ENCODE measurements around the gene UBN2.

Gene UBN2

DNA sequence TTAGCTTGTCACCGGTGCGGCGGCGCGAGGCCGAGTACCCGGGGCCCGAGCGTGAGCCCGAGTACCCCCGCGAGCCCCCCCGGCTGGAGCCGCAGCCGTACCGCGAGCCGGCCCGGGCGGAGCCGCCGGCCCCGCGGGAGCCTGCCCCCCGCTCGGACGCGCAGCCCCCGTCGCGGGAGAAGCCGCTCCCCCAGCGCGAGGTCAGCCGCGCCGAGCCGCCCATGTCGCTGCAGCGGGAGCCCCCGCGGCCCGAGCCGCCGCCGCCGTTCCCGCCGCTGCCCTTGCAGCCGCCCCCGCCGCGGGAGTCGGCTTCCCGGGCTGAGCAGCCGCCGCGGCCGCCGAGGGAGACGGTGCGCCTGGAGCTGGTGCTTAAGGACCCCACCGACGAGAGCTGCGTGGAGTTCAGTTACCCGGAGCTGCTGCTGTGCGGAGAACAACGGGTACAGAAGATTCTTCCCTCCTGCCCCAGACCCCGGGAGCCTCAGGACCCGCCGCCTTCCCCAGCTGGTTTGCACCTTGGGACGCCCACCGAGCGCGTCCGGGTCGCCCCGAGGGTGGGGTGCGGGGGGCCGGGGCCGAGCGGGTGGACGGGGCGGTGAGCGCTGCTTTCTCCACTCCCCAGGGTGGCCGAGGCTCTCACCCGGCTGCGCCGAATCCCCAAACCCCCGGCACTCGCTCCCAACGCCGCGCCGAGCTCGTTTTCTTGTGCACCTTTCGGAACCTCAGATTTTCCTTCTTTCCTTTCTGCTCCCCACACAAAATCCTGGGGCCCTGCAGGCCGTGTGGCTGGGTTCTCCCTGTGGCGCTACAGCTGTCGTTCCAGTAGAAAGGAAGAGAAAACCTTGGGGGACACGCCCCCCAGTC lies 708 bp downstream of the UBN2 start:
- Histone ChIP-seq H3K27me3 (ENCODE audit: control insufficient read depth in 1 of 2, insufficient read depth in 2 of 2, low read length in 2 of 2) (no peaks in the 10 kb centered on the region), H3K9ac (ENCODE audit: low read depth in 1 of 2, low read length in 2 of 2) (peak overlapping the region; percentile 93 to 94), H3K4me1 (ENCODE audit: control insufficient read depth in 1 of 2, insufficient read depth in 2 of 2, low read length in 2 of 2) (peaks cover 0 to 23% of the 10 kb centered on the region in 2 donors), H3K9me3 (ENCODE audit: control insufficient read depth in 1 of 2, low read length in 2 of 2) (no peaks in the 10 kb centered on the region), H3K36me3 (ENCODE audit: control insufficient read depth in 1 of 2, insufficient read depth in 2 of 2, low read length in 2 of 2) (peaks cover 0 to under 1% of the 10 kb centered on the region in 2 donors), H3K4me3 (ENCODE audit: low read depth in 1 of 2, low read length in 2 of 2) (peak overlapping the region; percentile 97 to 98), H3K27ac (ENCODE audit: low read depth, low read length) (peak overlapping the region; percentile 92)

DNA sequence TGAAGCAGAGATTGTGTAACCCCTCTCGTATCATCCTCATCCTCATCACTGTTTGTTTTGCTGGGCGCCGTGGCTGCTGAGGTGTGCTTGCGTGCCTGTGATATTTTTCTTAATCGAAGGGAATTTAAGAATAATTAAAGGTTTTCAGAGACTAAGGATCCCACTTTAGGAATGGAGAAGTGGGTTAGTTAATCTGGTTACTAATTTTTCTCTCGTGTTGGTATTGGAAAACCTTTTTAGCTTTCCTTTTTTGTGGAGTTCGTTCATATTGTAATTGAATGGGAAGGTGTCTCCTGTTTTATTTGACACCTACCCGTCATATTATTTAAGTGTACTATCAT lies 1.3 kb downstream of the UBN2 start:
- peak overlapping the region; percentile 90 to 98 for H3K4me3 ChIP-seq (ENCODE audit: low read depth in 1 of 2, low read length in 2 of 2)
- peaks cover 0 to 6% of the 10 kb centered on the region in 2 donors for H3K36me3 ChIP-seq (ENCODE audit: control insufficient read depth in 1 of 2, insufficient read depth in 2 of 2, low read length in 2 of 2)
- peak overlapping the region; percentile 56 to 63 for H3K9ac ChIP-seq (ENCODE audit: low read depth in 1 of 2, low read length in 2 of 2)
- H3K9me3 ChIP-seq (ENCODE audit: control insufficient read depth in 1 of 2, low read length in 2 of 2): no peaks in the 10 kb centered on the region
- H3K27me3 ChIP-seq (ENCODE audit: control insufficient read depth in 1 of 2, insufficient read depth in 2 of 2, low read length in 2 of 2): no peaks in the 10 kb centered on the region
- H3K27ac ChIP-seq (ENCODE audit: low read depth, low read length): no peak overlapping the region
- H3K4me1 ChIP-seq (ENCODE audit: control insufficient read depth in 1 of 2, insufficient read depth in 2 of 2, low read length in 2 of 2): peaks cover 0 to 23% of the 10 kb centered on the region in 2 donors

DNA sequence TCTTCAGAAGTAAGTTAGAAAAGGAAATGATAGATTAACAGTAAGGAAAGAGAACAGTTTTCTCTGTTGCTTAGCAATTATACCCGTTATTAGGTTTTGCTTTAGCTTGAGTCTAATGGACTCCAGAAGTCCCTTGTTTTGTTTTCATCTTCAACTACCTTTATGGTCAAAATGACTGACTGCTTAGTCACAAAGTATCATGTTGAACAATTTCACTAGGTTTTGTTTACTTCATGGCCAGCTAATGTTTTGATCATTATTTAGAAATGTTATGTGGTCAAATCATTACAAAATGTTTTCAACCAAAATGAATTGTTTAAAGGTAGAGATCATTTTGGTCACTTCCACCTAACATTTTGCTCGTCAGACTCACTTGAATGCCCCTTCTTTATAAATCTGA lies 1.9 kb downstream of the UBN2 start:
- H3K4me3 ChIP-seq (ENCODE audit: low read depth in 1 of 2, low read length in 2 of 2): peak overlapping the region in 1 of 2 donors; percentile 98

DNA sequence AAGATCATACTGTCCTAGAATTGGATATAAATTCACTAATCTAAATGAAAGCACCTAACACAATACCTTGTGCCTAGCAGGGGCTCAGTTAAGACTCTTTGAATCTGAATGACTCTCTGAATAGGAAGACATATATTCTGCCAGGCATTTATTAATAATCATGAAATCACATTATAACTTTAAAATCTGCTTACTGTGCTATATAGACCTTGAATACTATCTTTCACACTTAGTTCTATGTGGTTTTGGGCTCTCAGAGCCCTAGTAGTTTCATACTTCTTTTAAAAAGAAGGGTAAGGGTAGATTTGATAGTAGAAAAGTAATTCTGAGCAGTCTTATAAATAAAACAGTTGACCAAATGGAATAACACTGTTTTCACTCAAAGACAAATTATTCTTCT lies 10.2 kb downstream of the UBN2 start:
- H3K4me3 ChIP-seq (ENCODE audit: low read depth in 1 of 2, low read length in 2 of 2): no peak overlapping the region
- H3K36me3 ChIP-seq (ENCODE audit: control insufficient read depth in 1 of 2, insufficient read depth in 2 of 2, low read length in 2 of 2): peaks cover 18 to 40% of the 10 kb centered on the region in 2 donors
- no peaks in the 10 kb centered on the region for H3K9me3 ChIP-seq (ENCODE audit: control insufficient read depth in 1 of 2, low read length in 2 of 2)
- H3K9ac ChIP-seq (ENCODE audit: low read depth in 1 of 2, low read length in 2 of 2): no peak overlapping the region
- H3K4me1 ChIP-seq (ENCODE audit: control insufficient read depth in 1 of 2, insufficient read depth in 2 of 2, low read length in 2 of 2): no peaks in the 10 kb centered on the region
- H3K27me3 ChIP-seq (ENCODE audit: control insufficient read depth in 1 of 2, insufficient read depth in 2 of 2, low read length in 2 of 2): no peaks in the 10 kb centered on the region
- H3K27ac ChIP-seq (ENCODE audit: low read depth, low read length): no peak overlapping the region

More for the DNA sequence above, 1.9 kb downstream of the UBN2 start:
- Histone ChIP-seq H3K4me1 (ENCODE audit: control insufficient read depth in 1 of 2, insufficient read depth in 2 of 2, low read length in 2 of 2) (peaks cover 0 to 23% of the 10 kb centered on the region in 2 donors), H3K27ac (ENCODE audit: low read depth, low read length) (no peak overlapping the region), H3K9ac (ENCODE audit: low read depth in 1 of 2, low read length in 2 of 2) (no peak overlapping the region), H3K27me3 (ENCODE audit: control insufficient read depth in 1 of 2, insufficient read depth in 2 of 2, low read length in 2 of 2) (no peaks in the 10 kb centered on the region), H3K9me3 (ENCODE audit: control insufficient read depth in 1 of 2, low read length in 2 of 2) (no peaks in the 10 kb centered on the region), H3K36me3 (ENCODE audit: control insufficient read depth in 1 of 2, insufficient read depth in 2 of 2, low read length in 2 of 2) (peaks cover 4 to 11% of the 10 kb centered on the region in 2 donors)

DNA sequence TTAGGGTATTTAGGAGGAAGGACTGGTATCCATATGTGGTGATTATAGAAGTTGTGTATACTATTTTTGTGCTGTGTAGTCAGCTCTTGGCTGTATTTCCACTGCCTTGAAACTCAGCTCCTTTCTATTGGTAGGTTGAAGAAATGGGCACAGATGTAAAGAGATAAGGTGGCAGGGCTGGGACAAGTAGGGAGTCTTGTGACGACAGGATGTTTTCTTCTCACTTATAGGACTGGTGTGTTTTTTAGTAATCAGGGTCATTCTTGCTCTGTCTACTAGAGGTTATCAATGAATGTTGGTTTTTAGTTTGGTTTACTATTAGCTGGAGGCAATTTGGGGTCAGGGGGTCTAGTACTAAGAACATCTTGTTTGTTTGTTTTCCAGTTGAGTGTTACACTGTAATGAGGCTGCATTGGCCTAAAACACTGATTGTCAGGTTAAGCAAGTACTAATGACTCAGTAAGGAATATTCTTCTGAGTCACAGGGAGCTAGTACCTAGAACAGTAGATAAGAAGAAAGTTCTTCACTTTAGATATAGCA lies 11.8 kb downstream of the UBN2 start:
- Histone ChIP-seq H3K36me3 (ENCODE audit: control insufficient read depth in 1 of 2, insufficient read depth in 2 of 2, low read length in 2 of 2) (peaks cover 18 to 39% of the 10 kb centered on the region in 2 donors), H3K27me3 (ENCODE audit: control insufficient read depth in 1 of 2, insufficient read depth in 2 of 2, low read length in 2 of 2) (no peaks in the 10 kb centered on the region), H3K9ac (ENCODE audit: low read depth in 1 of 2, low read length in 2 of 2) (no peak overlapping the region), H3K4me3 (ENCODE audit: low read depth in 1 of 2, low read length in 2 of 2) (no peak overlapping the region), H3K27ac (ENCODE audit: low read depth, low read length) (no peak overlapping the region), H3K9me3 (ENCODE audit: control insufficient read depth in 1 of 2, low read length in 2 of 2) (no peaks in the 10 kb centered on the region), H3K4me1 (ENCODE audit: control insufficient read depth in 1 of 2, insufficient read depth in 2 of 2, low read length in 2 of 2) (no peaks in the 10 kb centered on the region)

DNA sequence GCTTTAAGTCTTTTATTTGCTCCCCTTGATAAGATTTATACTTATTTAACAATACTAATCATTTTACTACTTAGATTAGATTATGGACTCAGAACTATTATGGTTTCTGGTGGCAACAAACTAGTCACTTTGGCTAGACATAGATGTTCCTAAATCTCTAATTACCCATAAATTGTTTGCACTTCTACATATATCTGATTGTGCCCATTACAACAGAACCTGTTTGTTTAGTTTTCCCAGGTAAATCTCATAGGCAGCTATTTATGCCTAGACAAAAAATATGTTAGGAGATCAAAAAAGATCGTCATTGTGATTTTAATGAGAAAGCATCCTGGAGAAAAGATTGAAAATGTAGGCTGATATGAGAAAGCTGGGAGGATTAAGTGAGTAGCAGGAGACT lies 14.4 kb downstream of the UBN2 start:
- Histone ChIP-seq H3K36me3 (ENCODE audit: control insufficient read depth in 1 of 2, insufficient read depth in 2 of 2, low read length in 2 of 2) (peaks cover 12 to 51% of the 10 kb centered on the region in 2 donors), H3K27me3 (ENCODE audit: control insufficient read depth in 1 of 2, insufficient read depth in 2 of 2, low read length in 2 of 2) (no peaks in the 10 kb centered on the region), H3K9ac (ENCODE audit: low read depth in 1 of 2, low read length in 2 of 2) (no peak overlapping the region)

DNA sequence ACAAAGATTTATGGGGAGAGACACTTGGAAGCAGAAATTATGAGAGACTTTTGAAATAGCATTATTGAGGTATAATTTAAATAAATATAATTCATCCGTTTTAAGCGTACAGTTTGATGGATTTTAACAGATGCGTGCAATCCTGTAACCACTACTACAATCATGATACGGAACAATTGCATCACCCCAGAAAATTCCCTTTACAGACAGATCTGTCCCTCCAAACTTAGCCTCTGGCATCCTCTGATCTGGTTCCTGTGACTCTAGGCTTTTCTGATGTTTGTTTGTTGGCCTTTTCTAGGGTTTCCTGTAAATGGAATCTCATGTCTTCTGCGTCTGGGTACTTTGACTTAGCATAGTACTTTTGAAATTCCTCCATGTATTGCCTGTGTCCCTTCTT lies 15.5 kb downstream of the UBN2 start:
- Histone ChIP-seq H3K4me3 (ENCODE audit: low read depth in 1 of 2, low read length in 2 of 2) (no peak overlapping the region), H3K36me3 (ENCODE audit: control insufficient read depth in 1 of 2, insufficient read depth in 2 of 2, low read length in 2 of 2) (peaks cover 10 to 45% of the 10 kb centered on the region in 2 donors), H3K9ac (ENCODE audit: low read depth in 1 of 2, low read length in 2 of 2) (no peak overlapping the region), H3K4me1 (ENCODE audit: control insufficient read depth in 1 of 2, insufficient read depth in 2 of 2, low read length in 2 of 2) (no peaks in the 10 kb centered on the region), H3K27ac (ENCODE audit: low read depth, low read length) (no peak overlapping the region), H3K9me3 (ENCODE audit: control insufficient read depth in 1 of 2, low read length in 2 of 2) (no peaks in the 10 kb centered on the region), H3K27me3 (ENCODE audit: control insufficient read depth in 1 of 2, insufficient read depth in 2 of 2, low read length in 2 of 2) (no peaks in the 10 kb centered on the region)

More for the DNA sequence above, 14.4 kb downstream of the UBN2 start:
- Histone ChIP-seq H3K27ac (ENCODE audit: low read depth, low read length) (no peak overlapping the region), H3K4me3 (ENCODE audit: low read depth in 1 of 2, low read length in 2 of 2) (no peak overlapping the region), H3K4me1 (ENCODE audit: control insufficient read depth in 1 of 2, insufficient read depth in 2 of 2, low read length in 2 of 2) (no peaks in the 10 kb centered on the region), H3K9me3 (ENCODE audit: control insufficient read depth in 1 of 2, low read length in 2 of 2) (no peaks in the 10 kb centered on the region)

DNA sequence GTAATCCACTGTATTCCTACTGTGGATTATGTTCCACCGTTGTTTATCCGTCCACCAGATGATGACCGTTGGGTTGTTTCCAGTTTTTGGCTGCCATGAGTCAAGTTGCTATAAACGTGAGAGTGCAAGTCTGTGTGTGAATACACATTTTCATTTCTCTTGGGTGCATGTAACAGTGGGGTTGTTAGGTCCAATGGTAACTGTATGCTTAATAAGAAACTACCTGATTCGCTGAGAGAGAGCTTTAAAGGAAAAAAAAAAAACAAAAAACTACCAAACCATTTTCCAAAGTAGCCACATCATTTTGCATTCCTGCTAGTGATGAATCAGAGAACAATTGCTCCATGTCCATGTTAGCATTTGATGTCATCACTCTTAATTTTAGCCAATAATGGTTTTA lies 15.9 kb downstream of the UBN2 start:
- Histone ChIP-seq H3K4me3 (ENCODE audit: low read depth in 1 of 2, low read length in 2 of 2) (no peak overlapping the region), H3K4me1 (ENCODE audit: control insufficient read depth in 1 of 2, insufficient read depth in 2 of 2, low read length in 2 of 2) (no peaks in the 10 kb centered on the region), H3K27me3 (ENCODE audit: control insufficient read depth in 1 of 2, insufficient read depth in 2 of 2, low read length in 2 of 2) (no peaks in the 10 kb centered on the region), H3K36me3 (ENCODE audit: control insufficient read depth in 1 of 2, insufficient read depth in 2 of 2, low read length in 2 of 2) (peaks cover 10 to 49% of the 10 kb centered on the region in 2 donors), H3K27ac (ENCODE audit: low read depth, low read length) (no peak overlapping the region), H3K9ac (ENCODE audit: low read depth in 1 of 2, low read length in 2 of 2) (no peak overlapping the region), H3K9me3 (ENCODE audit: control insufficient read depth in 1 of 2, low read length in 2 of 2) (no peaks in the 10 kb centered on the region)

DNA sequence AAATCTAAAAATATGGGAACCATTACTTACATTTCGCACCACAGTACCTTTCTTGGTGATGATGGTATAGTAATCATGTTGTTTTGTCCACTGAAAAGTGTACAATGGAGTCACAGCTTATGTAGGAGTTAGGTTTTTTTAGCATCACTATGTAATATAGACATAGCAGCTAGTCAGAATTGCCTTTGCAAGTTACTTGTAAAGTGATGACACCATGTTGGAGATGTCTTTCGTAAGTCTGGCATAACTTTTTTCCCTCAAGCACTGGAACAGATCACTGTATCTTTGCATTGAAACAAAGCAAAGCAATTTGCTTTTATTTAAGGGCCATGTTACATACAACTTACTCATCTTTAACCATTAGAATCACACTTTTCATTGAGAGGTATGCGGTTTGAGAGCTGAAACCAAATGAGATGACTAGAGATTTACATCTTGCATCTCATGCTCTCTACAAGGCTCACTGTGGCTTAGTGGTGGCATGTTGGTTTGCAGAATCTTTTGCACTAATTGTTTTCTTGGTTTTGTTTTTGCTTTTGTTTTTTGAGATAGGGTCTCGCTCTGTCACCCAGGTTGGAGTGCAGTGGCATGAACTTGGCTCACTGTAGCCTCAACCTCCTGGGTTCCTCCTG lies 18.3 kb downstream of the UBN2 start:
- H3K36me3 ChIP-seq (ENCODE audit: control insufficient read depth in 1 of 2, insufficient read depth in 2 of 2, low read length in 2 of 2): peaks cover 16 to 50% of the 10 kb centered on the region in 2 donors
- no peak overlapping the region for H3K9ac ChIP-seq (ENCODE audit: low read depth in 1 of 2, low read length in 2 of 2)
- no peaks in the 10 kb centered on the region for H3K27me3 ChIP-seq (ENCODE audit: control insufficient read depth in 1 of 2, insufficient read depth in 2 of 2, low read length in 2 of 2)
- H3K4me1 ChIP-seq (ENCODE audit: control insufficient read depth in 1 of 2, insufficient read depth in 2 of 2, low read length in 2 of 2): no peaks in the 10 kb centered on the region
- H3K27ac ChIP-seq (ENCODE audit: low read depth, low read length): no peak overlapping the region
- H3K9me3 ChIP-seq (ENCODE audit: control insufficient read depth in 1 of 2, low read length in 2 of 2): no peaks in the 10 kb centered on the region
- no peak overlapping the region for H3K4me3 ChIP-seq (ENCODE audit: low read depth in 1 of 2, low read length in 2 of 2)

DNA sequence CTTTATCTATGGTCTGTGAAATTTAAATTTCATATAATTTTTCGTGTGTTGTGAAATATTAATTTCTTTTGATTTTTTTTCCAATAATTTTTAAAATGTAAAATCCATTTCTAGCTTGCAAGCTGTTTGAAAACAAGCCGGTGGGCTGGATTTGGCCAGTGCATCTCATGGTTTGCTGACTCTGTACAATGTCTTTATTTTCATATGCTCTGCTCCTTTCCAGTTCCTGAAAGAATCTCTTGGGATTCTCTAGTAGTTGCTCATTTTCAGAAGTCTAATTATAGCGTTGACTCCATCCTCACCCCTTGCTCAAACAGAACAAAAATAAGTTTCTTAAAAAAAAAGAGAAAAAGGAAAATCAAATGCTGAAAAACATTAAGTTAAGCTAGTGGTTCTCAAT lies 21.4 kb downstream of the UBN2 start:
- no peaks in the 10 kb centered on the region for H3K9me3 ChIP-seq (ENCODE audit: control insufficient read depth in 1 of 2, low read length in 2 of 2)
- no peak overlapping the region for H3K4me3 ChIP-seq (ENCODE audit: low read depth in 1 of 2, low read length in 2 of 2)
- peaks cover 13 to 46% of the 10 kb centered on the region in 2 donors for H3K36me3 ChIP-seq (ENCODE audit: control insufficient read depth in 1 of 2, insufficient read depth in 2 of 2, low read length in 2 of 2)
- no peak overlapping the region for H3K27ac ChIP-seq (ENCODE audit: low read depth, low read length)
- H3K9ac ChIP-seq (ENCODE audit: low read depth in 1 of 2, low read length in 2 of 2): no peak overlapping the region
- no peaks in the 10 kb centered on the region for H3K4me1 ChIP-seq (ENCODE audit: control insufficient read depth in 1 of 2, insufficient read depth in 2 of 2, low read length in 2 of 2)
- no peaks in the 10 kb centered on the region for H3K27me3 ChIP-seq (ENCODE audit: control insufficient read depth in 1 of 2, insufficient read depth in 2 of 2, low read length in 2 of 2)
